Measurements from ENCODE around the gene EIF2B2. TPM values are rescaled to one million over a fixed set of nuclear protein-coding genes. Genes with fewer than 3 reads are reported as not detected.

Gene EIF2B2
- total and polyA plus RNA-seq, 2 of the 13 experiments (the other 11 are each of a cell fraction or from before 2014, with no cell fraction given), result 54.4 to 78.6 TPM

DNA sequence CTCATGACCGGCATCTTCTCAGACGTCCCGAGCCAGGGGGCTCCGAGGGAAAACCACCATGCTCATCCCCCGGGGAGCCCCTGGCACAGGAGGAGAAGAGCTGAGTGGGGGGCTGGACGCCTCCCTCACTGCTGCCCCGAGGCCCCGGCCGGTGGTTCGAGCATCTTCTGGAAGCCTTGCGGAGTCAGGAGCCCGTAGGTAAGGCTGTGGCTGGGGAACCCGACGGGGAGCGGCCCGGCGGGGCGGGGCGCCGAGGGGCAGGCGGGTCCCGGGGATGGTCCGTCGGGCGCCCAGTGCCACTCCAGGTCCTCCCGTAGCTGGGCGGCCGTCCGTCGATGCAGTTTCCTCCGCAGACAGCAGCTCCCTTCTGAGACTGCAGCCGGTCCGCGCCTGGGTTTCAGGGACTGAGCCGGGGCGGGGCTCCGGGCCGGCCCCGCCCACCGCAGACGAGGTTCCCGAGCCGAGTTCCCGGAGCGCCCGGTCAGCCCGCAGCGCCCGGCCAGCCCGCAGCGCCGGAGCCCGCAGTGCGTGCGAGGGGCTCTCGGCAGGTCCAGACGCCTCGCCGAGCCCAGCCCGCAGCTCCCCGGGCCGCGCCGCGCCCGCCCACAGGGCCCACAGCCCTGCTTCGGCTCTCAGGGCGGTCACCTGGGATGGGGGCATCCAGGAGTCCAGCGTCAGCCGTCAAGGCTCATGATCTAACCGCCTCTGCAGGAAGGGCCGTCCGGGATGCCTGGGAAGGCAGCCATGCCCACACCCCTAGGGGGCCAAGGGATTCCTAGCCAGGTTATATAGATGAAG is 47.3 kb upstream of the EIF2B2 start, which contains the start of gene PGF (continued):
- TF ChIP-seq KDM4B (CRISPR knock-in tag; IDR thresholded peaks at IDR 0.05) (peak; percentile 31; the same call in 1 of the 2 replicates), NCOA1 (CRISPR knock-in tag; IDR thresholded peaks at IDR 0.05) (no peak), SRSF1 (optimal IDR thresholded peaks at IDR 0.05; ENCODE audit: low read depth, low read length) (peak; percentile 8), ZSCAN31 (CRISPR knock-in tag; IDR thresholded peaks at IDR 0.05; ENCODE audit: low read depth) (no peak; the same call in 1 of the 2 replicates), ZNF468 (CRISPR knock-in tag; IDR thresholded peaks at IDR 0.05) (no peak), HOXA3 (CRISPR knock-in tag; IDR thresholded peaks at IDR 0.05) (peak; percentile 39; the same call in 1 of the 2 replicates), PHF20 (CRISPR knock-in tag; IDR thresholded peaks at IDR 0.05) (peak; percentile 58), KDM2A (CRISPR knock-in tag; IDR thresholded peaks at IDR 0.05; ENCODE audit: borderline replicate concordance, low read depth) (peak; percentile 49; the same call in 1 of the 2 replicates), ARNT2 (CRISPR knock-in tag; IDR thresholded peaks at IDR 0.05; ENCODE audit: low read depth) (peak; percentile 82), HDAC6 (IDR thresholded peaks at IDR 0.05; ENCODE audit: low read depth, low read length) (no peak), ZNF672 (CRISPR knock-in tag; IDR thresholded peaks at IDR 0.05) (0 out of 2 replicates have a peak, but pooled peaks have one; percentile 51), ZNF782 (CRISPR knock-in tag; IDR thresholded peaks at IDR 0.05; ENCODE audit: borderline replicate concordance) (0 out of 2 replicates have a peak, but pooled peaks have one; percentile 42)
- TF ChIP-seq, protein P1, sequence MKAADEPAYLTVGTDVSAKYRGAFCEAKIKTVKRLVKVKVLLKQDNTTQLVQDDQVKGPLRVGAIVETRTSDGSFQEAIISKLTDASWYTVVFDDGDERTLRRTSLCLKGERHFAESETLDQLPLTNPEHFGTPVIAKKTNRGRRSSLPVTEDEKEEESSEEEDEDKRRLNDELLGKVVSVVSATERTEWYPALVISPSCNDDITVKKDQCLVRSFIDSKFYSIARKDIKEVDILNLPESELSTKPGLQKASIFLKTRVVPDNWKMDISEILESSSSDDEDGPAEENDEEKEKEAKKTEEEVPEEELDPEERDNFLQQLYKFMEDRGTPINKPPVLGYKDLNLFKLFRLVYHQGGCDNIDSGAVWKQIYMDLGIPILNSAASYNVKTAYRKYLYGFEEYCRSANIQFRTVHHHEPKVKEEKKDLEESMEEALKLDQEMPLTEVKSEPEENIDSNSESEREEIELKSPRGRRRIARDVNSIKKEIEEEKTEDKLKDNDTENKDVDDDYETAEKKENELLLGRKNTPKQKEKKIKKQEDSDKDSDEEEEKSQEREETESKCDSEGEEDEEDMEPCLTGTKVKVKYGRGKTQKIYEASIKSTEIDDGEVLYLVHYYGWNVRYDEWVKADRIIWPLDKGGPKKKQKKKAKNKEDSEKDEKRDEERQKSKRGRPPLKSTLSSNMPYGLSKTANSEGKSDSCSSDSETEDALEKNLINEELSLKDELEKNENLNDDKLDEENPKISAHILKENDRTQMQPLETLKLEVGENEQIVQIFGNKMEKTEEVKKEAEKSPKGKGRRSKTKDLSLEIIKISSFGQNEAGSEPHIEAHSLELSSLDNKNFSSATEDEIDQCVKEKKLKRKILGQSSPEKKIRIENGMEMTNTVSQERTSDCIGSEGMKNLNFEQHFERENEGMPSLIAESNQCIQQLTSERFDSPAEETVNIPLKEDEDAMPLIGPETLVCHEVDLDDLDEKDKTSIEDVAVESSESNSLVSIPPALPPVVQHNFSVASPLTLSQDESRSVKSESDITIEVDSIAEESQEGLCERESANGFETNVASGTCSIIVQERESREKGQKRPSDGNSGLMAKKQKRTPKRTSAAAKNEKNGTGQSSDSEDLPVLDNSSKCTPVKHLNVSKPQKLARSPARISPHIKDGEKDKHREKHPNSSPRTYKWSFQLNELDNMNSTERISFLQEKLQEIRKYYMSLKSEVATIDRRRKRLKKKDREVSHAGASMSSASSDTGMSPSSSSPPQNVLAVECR (CRISPR knock-in tag; IDR thresholded peaks at IDR 0.05; ENCODE audit: borderline replicate concordance), result peak; percentile 36; the same call in 1 of the 2 replicates
- TF ChIP-seq, protein P2, sequence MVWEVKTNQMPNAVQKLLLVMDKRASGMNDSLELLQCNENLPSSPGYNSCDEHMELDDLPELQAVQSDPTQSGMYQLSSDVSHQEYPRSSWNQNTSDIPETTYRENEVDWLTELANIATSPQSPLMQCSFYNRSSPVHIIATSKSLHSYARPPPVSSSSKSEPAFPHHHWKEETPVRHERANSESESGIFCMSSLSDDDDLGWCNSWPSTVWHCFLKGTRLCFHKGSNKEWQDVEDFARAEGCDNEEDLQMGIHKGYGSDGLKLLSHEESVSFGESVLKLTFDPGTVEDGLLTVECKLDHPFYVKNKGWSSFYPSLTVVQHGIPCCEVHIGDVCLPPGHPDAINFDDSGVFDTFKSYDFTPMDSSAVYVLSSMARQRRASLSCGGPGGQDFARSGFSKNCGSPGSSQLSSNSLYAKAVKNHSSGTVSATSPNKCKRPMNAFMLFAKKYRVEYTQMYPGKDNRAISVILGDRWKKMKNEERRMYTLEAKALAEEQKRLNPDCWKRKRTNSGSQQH (CRISPR knock-in tag; IDR thresholded peaks at IDR 0.05; ENCODE audit: low read depth), result 0 out of 2 replicates have a peak, but pooled peaks have one; percentile 12
- TF ChIP-seq, protein P3, sequence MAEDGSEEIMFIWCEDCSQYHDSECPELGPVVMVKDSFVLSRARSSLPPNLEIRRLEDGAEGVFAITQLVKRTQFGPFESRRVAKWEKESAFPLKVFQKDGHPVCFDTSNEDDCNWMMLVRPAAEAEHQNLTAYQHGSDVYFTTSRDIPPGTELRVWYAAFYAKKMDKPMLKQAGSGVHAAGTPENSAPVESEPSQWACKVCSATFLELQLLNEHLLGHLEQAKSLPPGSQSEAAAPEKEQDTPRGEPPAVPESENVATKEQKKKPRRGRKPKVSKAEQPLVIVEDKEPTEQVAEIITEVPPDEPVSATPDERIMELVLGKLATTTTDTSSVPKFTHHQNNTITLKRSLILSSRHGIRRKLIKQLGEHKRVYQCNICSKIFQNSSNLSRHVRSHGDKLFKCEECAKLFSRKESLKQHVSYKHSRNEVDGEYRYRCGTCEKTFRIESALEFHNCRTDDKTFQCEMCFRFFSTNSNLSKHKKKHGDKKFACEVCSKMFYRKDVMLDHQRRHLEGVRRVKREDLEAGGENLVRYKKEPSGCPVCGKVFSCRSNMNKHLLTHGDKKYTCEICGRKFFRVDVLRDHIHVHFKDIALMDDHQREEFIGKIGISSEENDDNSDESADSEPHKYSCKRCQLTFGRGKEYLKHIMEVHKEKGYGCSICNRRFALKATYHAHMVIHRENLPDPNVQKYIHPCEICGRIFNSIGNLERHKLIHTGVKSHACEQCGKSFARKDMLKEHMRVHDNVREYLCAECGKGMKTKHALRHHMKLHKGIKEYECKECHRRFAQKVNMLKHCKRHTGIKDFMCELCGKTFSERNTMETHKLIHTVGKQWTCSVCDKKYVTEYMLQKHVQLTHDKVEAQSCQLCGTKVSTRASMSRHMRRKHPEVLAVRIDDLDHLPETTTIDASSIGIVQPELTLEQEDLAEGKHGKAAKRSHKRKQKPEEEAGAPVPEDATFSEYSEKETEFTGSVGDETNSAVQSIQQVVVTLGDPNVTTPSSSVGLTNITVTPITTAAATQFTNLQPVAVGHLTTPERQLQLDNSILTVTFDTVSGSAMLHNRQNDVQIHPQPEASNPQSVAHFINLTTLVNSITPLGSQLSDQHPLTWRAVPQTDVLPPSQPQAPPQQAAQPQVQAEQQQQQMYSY (CRISPR knock-in tag; IDR thresholded peaks at IDR 0.05), result peak; percentile 93

Measured in HepG2 (cell line).